22Rv1 (cell line): ENCODE data around the gene KRT81.
"Not testable (repeated sequence)": the region's sequence is repeated elsewhere in the genome, so short reads cannot be mapped to it uniquely, and the experiment has no call there.

Source experiments
- H3K27ac ChIP-seq: fragments of 450-650 bp; 2 replicates; pipeline ENCODE4 v1.5.1; 2017
- ZFX ChIP-seq: fragments of 450-650 bp; IDR thresholded peaks from 2 replicates; pipeline ENCODE4 v1.6.1; 2017; ENCODE audit warnings: antibody characterized with exemption, borderline replicate concordance
- TF ChIP-seq, protein P1 (sequence below): fragments of 450-650 bp; IDR thresholded peaks from 2 replicates; pipeline ENCODE4 v1.5.1; 2017; ENCODE audit warnings: mild to moderate bottlenecking

The KRT81 gene

GRCh38 chr12:52311285-52311648 is 19.9 kb upstream of the KRT81 start:
- TF ChIP-seq ZFX = no peak
- TF ChIP-seq, protein P1, sequence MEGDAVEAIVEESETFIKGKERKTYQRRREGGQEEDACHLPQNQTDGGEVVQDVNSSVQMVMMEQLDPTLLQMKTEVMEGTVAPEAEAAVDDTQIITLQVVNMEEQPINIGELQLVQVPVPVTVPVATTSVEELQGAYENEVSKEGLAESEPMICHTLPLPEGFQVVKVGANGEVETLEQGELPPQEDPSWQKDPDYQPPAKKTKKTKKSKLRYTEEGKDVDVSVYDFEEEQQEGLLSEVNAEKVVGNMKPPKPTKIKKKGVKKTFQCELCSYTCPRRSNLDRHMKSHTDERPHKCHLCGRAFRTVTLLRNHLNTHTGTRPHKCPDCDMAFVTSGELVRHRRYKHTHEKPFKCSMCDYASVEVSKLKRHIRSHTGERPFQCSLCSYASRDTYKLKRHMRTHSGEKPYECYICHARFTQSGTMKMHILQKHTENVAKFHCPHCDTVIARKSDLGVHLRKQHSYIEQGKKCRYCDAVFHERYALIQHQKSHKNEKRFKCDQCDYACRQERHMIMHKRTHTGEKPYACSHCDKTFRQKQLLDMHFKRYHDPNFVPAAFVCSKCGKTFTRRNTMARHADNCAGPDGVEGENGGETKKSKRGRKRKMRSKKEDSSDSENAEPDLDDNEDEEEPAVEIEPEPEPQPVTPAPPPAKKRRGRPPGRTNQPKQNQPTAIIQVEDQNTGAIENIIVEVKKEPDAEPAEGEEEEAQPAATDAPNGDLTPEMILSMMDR = no peak
- no peak overlapping the region for H3K27ac ChIP-seq

DNA sequence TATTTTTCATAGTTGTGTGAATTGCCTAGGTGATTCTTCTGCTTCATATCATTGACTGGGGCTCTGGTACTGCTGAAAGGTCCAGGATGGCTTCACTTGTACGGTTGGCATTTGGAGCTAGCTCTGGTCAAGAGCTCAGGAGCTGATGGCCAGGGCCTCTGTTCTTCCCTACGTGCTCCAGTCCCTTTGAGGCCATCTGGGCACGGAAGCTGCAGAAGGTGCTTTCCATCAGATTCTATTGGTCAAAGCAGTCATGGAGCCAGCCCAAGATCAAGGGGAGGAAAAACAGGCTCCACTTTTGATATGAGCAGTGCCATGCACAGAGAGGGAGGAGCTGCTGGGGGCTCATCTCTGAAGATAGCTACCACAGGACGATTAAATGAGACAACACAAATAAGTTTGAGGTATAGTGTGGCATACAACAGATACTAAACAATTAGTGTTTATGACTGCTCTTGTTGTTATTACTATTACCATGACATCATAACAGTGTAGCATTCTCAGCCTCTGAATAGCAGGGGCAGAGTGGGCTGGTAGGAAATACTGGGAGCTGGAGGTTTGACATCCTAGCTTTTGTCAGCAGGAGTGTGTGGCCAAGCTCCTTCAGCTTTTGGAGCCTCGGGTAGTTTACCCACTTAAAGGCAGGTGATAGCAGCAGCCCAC is 19.4 kb upstream of the KRT81 start:
- H3K27ac ChIP-seq = no peak overlapping the region
- no peak for TF ChIP-seq ZFX
- TF ChIP-seq, protein P1 = no peak

DNA sequence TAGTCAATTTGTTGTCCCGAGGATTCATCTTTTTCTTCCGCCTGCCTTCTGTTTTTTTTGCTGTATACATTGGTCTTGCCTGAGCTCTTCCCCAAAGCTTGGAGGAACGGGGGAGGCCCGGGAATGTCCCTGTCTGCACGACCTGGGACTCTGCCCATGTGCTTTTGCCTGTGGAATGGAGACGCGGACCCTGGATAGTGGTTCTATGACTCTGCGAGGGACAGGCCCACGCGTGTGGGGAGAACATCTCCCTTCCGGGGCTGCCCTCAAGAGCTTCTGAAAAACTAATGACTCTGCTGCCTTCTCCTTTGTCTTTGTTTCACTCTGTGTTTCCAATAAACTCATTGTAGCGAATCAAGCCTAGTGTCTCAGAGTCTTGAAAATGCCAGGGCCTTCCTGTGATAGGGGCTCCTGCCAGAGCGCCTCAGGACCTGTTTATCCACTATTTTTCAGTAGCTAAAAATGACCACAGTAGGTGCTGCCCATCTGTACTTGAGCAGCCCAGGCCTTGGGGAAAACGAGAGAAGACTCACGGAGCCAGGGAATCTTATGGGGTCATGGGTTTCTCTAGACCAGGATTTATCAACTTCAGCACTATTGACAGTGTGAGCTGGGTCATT is 17.6 kb upstream of the KRT81 start:
- TF ChIP-seq ZFX = no peak
- TF ChIP-seq, protein P1 = no peak
- H3K27ac ChIP-seq = no peak overlapping the region

- no peak overlapping the region for H3K27ac ChIP-seq
- TF ChIP-seq ZFX = no peak
- TF ChIP-seq, protein P1 = peak; percentile 62
These were observed 16.8 kb upstream of the KRT81 start for GRCh38 chr12:52307836-52308805.

GRCh38 chr12:52306731-52307130 is 15.4 kb upstream of the KRT81 start:
- no peak for TF ChIP-seq ZFX
- TF ChIP-seq, protein P1 = no peak

GRCh38 chr12:52305921-52306705 is 14.8 kb upstream of the KRT81 start:
- H3K27ac ChIP-seq = no peak overlapping the region
- TF ChIP-seq, protein P1 = peak; percentile 87
- no peak for TF ChIP-seq ZFX

More at GRCh38 chr12:52306731-52307130, 15.4 kb upstream of the KRT81 start:
- no peak overlapping the region for H3K27ac ChIP-seq

DNA sequence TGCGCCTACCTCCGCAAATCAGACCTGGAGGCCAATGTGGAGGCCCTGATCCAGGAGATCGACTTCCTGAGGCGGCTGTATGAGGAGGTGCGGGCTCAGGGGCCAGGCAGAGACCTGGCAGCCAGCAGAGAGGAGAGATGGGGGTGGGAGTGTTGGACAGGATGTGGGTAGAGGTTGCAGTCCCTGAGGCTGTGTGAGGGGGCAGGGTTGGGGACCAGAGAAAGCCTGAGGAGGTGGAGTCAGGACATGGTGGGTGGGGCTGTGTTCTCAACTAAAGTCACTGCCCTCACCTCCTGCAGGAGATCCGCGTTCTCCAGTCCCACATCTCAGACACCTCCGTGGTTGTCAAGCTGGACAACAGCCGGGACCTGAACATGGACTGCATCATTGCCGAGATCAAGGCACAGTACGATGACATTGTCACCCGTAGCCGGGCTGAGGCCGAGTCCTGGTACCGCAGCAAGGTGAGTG is 13.6 kb upstream of the KRT81 start:
- H3K27ac ChIP-seq = not testable (repeated sequence)

GRCh38 chr12:52302242-52302914 is 11.0 kb upstream of the KRT81 start:
- H3K27ac ChIP-seq = not testable (repeated sequence)

DNA sequence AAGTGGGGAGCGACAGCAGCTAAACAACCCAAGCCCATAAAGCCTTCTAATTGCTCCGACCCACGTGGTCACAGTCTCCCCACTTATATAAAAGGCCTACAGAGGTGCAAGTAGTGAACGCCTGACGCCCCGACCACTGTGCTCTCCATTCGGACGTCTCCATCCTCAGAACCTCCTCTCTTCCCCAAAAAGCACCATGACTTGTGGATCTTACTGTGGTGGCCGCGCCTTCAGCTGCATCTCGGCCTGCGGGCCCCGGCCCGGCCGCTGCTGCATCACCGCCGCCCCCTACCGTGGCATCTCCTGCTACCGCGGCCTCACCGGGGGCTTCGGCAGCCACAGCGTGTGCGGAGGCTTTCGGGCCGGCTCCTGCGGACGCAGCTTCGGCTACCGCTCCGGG is 10.4 kb upstream of the KRT81 start:
- H3K27ac ChIP-seq = not testable (repeated sequence)
